IMR-90 (cell line): ENCODE measurements around the gene NUP93. TPM values are rescaled to one million over a fixed set of nuclear protein-coding genes. Genes with fewer than 3 reads are reported as not detected.

ENCODE experiments used
- ATAC-seq: fragments of 200-7000 bp; cut with Tn5 transposase; 2 replicates; pipeline ENCODE4 v1.9.1; 2020; ENCODE audit warnings: low read depth, mild to moderate bottlenecking, moderate library complexity
- BruUV-seq: library from RNA; stranded (reverse); fragments of 400-500 nt; replicated peaks from 2 replicates; lab custom pipeline; 2021; lab: Mats Ljungman, UMichigan
- CTCF ChIA-PET: fragments of 300-600 bp; formaldehyde crosslinking; extraction: SDS; loops from one replicate; lab custom pipeline; 2021; ENCODE audit warnings: antibody characterized with exemption; lab: Yijun Ruan, JAX
- POLR2A ChIA-PET: fragments of 300-600 bp; sonication (Branson Sonifier 250); formaldehyde crosslinking; loops from one replicate; lab custom pipeline; 2022; ENCODE audit warnings: antibody characterized with exemption; ENCODE audit not compliant: unreplicated experiment; lab: Charles Lee
- DNase-seq: peaks from one replicate; pipeline ENCODE4 v3.0.0; 2013
- H2AFZ ChIP-seq: replicated peaks from 2 replicates; pipeline ENCODE3; 2013; ENCODE audit warnings: low read length, mild to moderate bottlenecking; ENCODE audit not compliant: poor library complexity
- H2AK5ac ChIP-seq: 2 replicates; pipeline ENCODE4 v1.6.1; 2013; ENCODE audit warnings: low read depth, low read length, inconsistent platforms
- H2AK9ac ChIP-seq: replicated peaks from 2 replicates; pipeline ENCODE3; 2013; ENCODE audit warnings: mild to moderate bottlenecking, low read depth, low read length, moderate library complexity; ENCODE audit not compliant: poor library complexity
- H2BK120ac ChIP-seq: 2 replicates; pipeline ENCODE4 v1.6.1; 2013; ENCODE audit warnings: low read depth, low read length, inconsistent platforms
- H2BK15ac ChIP-seq: 3 replicates; pipeline ENCODE4 v1.6.1; 2013; ENCODE audit warnings: low read depth, low read length, inconsistent platforms
- H2BK20ac ChIP-seq: 2 replicates; pipeline ENCODE4 v1.6.1; 2013; ENCODE audit warnings: low read depth, mild to moderate bottlenecking, inconsistent platforms, low read length, moderate library complexity
- H2BK5ac ChIP-seq: 2 replicates; pipeline ENCODE4 v1.6.1; 2013; ENCODE audit warnings: mild to moderate bottlenecking, low read depth, low read length, inconsistent platforms; ENCODE audit not compliant: poor library complexity, severe bottlenecking
- H3K14ac ChIP-seq: replicated peaks from 2 replicates; pipeline ENCODE4 v1.6.1; 2013; ENCODE audit warnings: low read depth, low read length, inconsistent platforms
- H3K18ac ChIP-seq: 2 replicates; pipeline ENCODE4 v1.6.1; 2013; ENCODE audit warnings: low read depth, low read length, control low read depth
- H3K23ac ChIP-seq: 2 replicates; pipeline ENCODE4 v1.6.1; 2013; ENCODE audit warnings: low read depth, low read length, inconsistent platforms
- H3K27ac ChIP-seq: 2 replicates; pipeline ENCODE4 v1.5.1; 2013; ENCODE audit warnings: mild to moderate bottlenecking, control low read depth, low read length; ENCODE audit not compliant: insufficient read depth
- H3K27me3 ChIP-seq: 2 replicates; pipeline ENCODE4 v1.6.1; 2013; ENCODE audit warnings: low read length; ENCODE audit not compliant: control insufficient read depth, insufficient read depth
- H3K36me3 ChIP-seq: 2 replicates; pipeline ENCODE4 v1.6.1; 2013; ENCODE audit warnings: low read length, mixed read lengths; ENCODE audit not compliant: control insufficient read depth, insufficient read depth
- H3K4ac ChIP-seq: 2 replicates; pipeline ENCODE4 v1.6.1; 2013; ENCODE audit warnings: low read depth, low read length, inconsistent platforms
- H3K4me1 ChIP-seq: 2 replicates; pipeline ENCODE4 v1.6.1; 2013; ENCODE audit warnings: low read length, mixed read lengths; ENCODE audit not compliant: control insufficient read depth, insufficient read depth
- H3K4me2 ChIP-seq: 2 replicates; pipeline ENCODE4 v1.6.1; 2013; ENCODE audit warnings: low read depth, mild to moderate bottlenecking, control low read depth, low read length, moderate library complexity
- H3K4me3 ChIP-seq: 2 replicates; pipeline ENCODE4 v1.5.1; 2013; ENCODE audit warnings: low read depth, mild to moderate bottlenecking, control low read depth, low read length, moderate library complexity; ENCODE audit not compliant: insufficient read depth
- H3K56ac ChIP-seq: 2 replicates; pipeline ENCODE4 v1.6.1; 2013; ENCODE audit warnings: low read length, inconsistent platforms; ENCODE audit not compliant: insufficient read depth; ENCODE audit errors: extremely low read depth
- H3K79me1 ChIP-seq, 2 experiments: 2 replicates each; pipeline ENCODE4 v1.6.1; 2013; ENCODE audit warnings: low read length in 2 of 2, inconsistent platforms in 1 of 2, low read depth in 1 of 2
- H3K9ac ChIP-seq: 2 replicates; pipeline ENCODE4 v1.6.1; 2013; ENCODE audit warnings: low read depth, low read length, control low read depth
- H3K9me1 ChIP-seq: 2 replicates; pipeline ENCODE4 v1.6.1; 2013; ENCODE audit warnings: low read length, inconsistent platforms; ENCODE audit not compliant: insufficient read depth
- H3K9me3 ChIP-seq: 2 replicates; pipeline ENCODE4 v1.6.1; 2013; ENCODE audit warnings: low read length; ENCODE audit not compliant: control insufficient read depth, insufficient read depth
- H4K20me1 ChIP-seq: 2 replicates; pipeline ENCODE4 v1.6.1; 2013; ENCODE audit warnings: low read length, inconsistent platforms; ENCODE audit not compliant: insufficient read depth
- H4K5ac ChIP-seq: 2 replicates; pipeline ENCODE4 v1.6.1; 2013; ENCODE audit warnings: mild to moderate bottlenecking, low read depth, low read length, control low read depth
- H4K8ac ChIP-seq, 2 experiments: 2 replicates each; pipeline ENCODE4 v1.6.1; 2013; ENCODE audit warnings: low read depth in 2 of 2, low read length in 2 of 2, control low read depth in 1 of 2, inconsistent platforms in 1 of 2
- H4K91ac ChIP-seq: 2 replicates; pipeline ENCODE4 v1.6.1; 2013; ENCODE audit warnings: low read depth, low read length, inconsistent platforms; ENCODE audit not compliant: insufficient read depth
- BHLHE40 ChIP-seq: fragments of 150-350 bp; IDR thresholded peaks from 2 replicates; pipeline ENCODE4 v1.6.1; 2016; ENCODE audit warnings: mild to moderate bottlenecking, low read depth, low read length
- CEBPB ChIP-seq: IDR thresholded peaks from 2 replicates; pipeline ENCODE4 v1.6.1; 2012; ENCODE audit warnings: low read depth, low read length, improper control_type of control experiment
- RFX5 ChIP-seq: IDR thresholded peaks from 2 replicates; pipeline ENCODE4 v1.8.0; 2012; ENCODE audit warnings: low read depth, mild to moderate bottlenecking, low read length, moderate library complexity
- SMC3 ChIP-seq: fragments of 150-350 bp; IDR thresholded peaks from 2 replicates; pipeline ENCODE4 v1.6.1; 2016; ENCODE audit warnings: low read depth, mild to moderate bottlenecking, antibody characterized with exemption, low read length, moderate library complexity
- WGBS, 2 experiments: methylation state at CpG; one replicate each; pipeline versions ENCODE4 v1.1.5 to v1.1.7; 2013; ENCODE audit warnings: missing lambda C conversion rate in 2 of 2; ENCODE audit not compliant: insufficient read length in 1 of 2; ENCODE audit errors: extremely low coverage in 2 of 2; 5-methylcytosine and 5-hydroxymethylcytosine counted together
- dilution Hi-C: fragments of 300-500 bp; cut with HindIII; formaldehyde crosslinking; loops from one replicate; pipeline ENCODE4 v1.14.3; 2018; ENCODE audit warnings: low sequenced_read_pairs; ENCODE audit not compliant: unreplicated experiment
- in situ Hi-C: fragments of 300-500 bp; cut with MboI; formaldehyde crosslinking; loops from 3 replicates; pipeline ENCODE4 v1.14.3; 2019; ENCODE audit warnings: low sequenced_read_pairs, inconsistent platforms, mixed read lengths
- intact Hi-C: fragments of 100-400 bp; cut with micrococcal nuclease; formaldehyde crosslinking; loops from 2 replicates; pipeline ENCODE4 v1.10.0; 2022
- polyA plus RNA-seq, 3 experiments: library from polyadenylated mRNA; depleted of rRNA; stranded (reverse); fragments of >200 nt; gene quantifications; 2 replicates each; pipeline ENCODE4 v1.2.3, GENCODE V29; 2012; ENCODE audit warnings: low replicate concordance in 1 of 3
- total RNA-seq: library from RNA; depleted of rRNA; stranded (reverse); fragments of >200 nt; gene quantifications from 2 replicates; pipeline ENCODE4 v1.2.3, GENCODE V29; 2012
- TF ChIP-seq, protein P1 (sequence below): fragments of 150-350 bp; IDR thresholded peaks from 2 replicates; pipeline ENCODE4 v1.6.1; 2017; ENCODE audit warnings: mild to moderate bottlenecking, antibody characterized with exemption, low read length, low read depth

Gene NUP93
- total and polyA plus RNA-seq, 2 of the 4 experiments (the other 2 are of a cell fraction): 54.6 to 72.6 TPM

DNA sequence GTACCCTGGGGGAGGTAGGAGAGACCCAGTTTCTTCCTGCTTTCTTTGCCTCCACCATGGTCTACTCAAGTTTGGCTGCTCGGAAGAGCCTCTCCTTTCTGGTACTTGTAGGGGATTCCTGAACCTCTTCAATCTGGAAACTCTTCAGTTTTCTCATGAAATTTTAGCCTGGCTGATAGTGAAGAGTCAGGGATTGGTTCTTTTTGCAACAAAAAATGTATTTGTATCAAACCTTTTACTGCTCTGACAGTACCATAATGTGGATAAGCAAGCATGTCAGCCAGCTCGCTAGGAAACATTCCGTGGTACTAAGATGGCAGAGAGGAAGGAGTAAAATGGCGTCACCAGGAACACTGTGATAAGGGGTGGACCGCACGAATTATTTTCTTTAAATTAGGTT, 55.4 kb downstream of the NUP93 start:
- CTCF ChIA-PET: interaction anchor here (1.7 kb wide), 1 partner anchor 67 kb away, joined by 5 read pairs; no protein-coding TSS in a partner anchor
- POLR2A ChIA-PET: no interaction called here

More for the DNA sequence above, 55.4 kb downstream of the NUP93 start:
- in situ Hi-C loops (no loop called here), intact Hi-C loops (loop anchor here (10.0 kb wide), 1 partner anchor 181 kb away; the partner anchor contains the start of gene MT2A), dilution Hi-C loops (no loop called here)
- H3K4me1 ChIP-seq: peaks cover 9% of the 10 kb centered on the region
- no CpG with 5 or more reads among the region's 6 CpGs for WGBS, 2 experiments
- no peak overlapping the region for H2BK5ac ChIP-seq
- no peak overlapping the region for H3K4me2 ChIP-seq
- H2BK120ac ChIP-seq: no peak overlapping the region
- H4K91ac ChIP-seq: no peak overlapping the region
- no peak overlapping the region for H2AK5ac ChIP-seq
- no peak overlapping the region for H3K27ac ChIP-seq
- H3K14ac ChIP-seq: no peak overlapping the region
- H4K20me1 ChIP-seq: peaks cover 6% of the 10 kb centered on the region; the same call in 1 of the 2 replicates
- BruUV-seq: no TSS peak
- no peak overlapping the region for H3K56ac ChIP-seq
- H4K8ac ChIP-seq: no peak overlapping the region
- no peak overlapping the region for H3K4ac ChIP-seq
- H3K9ac ChIP-seq: no peak overlapping the region
- no peak overlapping the region for H2AK9ac ChIP-seq
- H3K36me3 ChIP-seq: no peaks in the 10 kb centered on the region
- no peak overlapping the region for H4K5ac ChIP-seq
- H3K4me3 ChIP-seq: no peak overlapping the region
- H2BK20ac ChIP-seq: no peak overlapping the region
- peaks cover 16% of the 10 kb centered on the region for H3K9me1 ChIP-seq
- no peak for DNase-seq
- no peak overlapping the region for H2BK15ac ChIP-seq
- H3K9me3 ChIP-seq: no peaks in the 10 kb centered on the region
- H3K27me3 ChIP-seq: no peaks in the 10 kb centered on the region
- no peak overlapping the region for H3K23ac ChIP-seq
- no peak for ATAC-seq
- peaks cover 24 to 49% of the 10 kb centered on the region in 2 experiments for H3K79me1 ChIP-seq
- H2AFZ ChIP-seq: no peak overlapping the region
- no peak overlapping the region for H3K18ac ChIP-seq
- TF ChIP-seq RFX5: no peak
- TF ChIP-seq, protein P1, sequence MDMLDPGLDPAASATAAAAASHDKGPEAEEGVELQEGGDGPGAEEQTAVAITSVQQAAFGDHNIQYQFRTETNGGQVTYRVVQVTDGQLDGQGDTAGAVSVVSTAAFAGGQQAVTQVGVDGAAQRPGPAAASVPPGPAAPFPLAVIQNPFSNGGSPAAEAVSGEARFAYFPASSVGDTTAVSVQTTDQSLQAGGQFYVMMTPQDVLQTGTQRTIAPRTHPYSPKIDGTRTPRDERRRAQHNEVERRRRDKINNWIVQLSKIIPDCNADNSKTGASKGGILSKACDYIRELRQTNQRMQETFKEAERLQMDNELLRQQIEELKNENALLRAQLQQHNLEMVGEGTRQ: no peak
- no peak for TF ChIP-seq CEBPB
- TF ChIP-seq SMC3: no peak
- TF ChIP-seq BHLHE40: no peak
